ENCODE data around the gene DQX1.
"Not testable (repeated sequence)": the region's sequence is repeated elsewhere in the genome, so short reads cannot be mapped to it uniquely, and the experiment has no call there.

Gene DQX1

DNA sequence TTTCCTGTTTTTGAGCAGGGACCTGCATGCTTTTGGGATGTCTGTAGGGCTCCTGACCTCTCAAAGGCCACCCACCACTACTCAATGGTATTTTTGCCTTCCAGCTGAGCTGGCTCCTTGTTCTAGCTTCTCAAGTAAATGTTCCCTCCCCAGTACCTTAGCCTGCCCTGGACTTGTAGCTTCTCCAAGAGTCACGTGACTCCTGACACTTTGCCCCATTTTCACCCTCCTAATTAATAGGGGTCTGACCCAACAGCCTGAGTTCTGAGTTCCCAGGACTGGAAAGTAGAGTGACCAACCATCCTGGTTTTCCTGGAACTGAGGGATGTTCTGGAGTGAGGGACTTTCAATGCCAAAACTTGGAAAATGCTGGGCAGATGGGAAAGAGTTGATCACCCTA, 30.6 kb downstream of the DQX1 start:
- no peak overlapping the region for H3K27ac Mint-ChIP-seq
- H3K36me3 Mint-ChIP-seq (ENCODE audit: low read depth): peaks cover 38% of the 10 kb centered on the region
- peaks cover 47% of the 10 kb centered on the region for H3K27me3 Mint-ChIP-seq
- no peak overlapping the region for H3K4me3 Mint-ChIP-seq
- no peaks in the 10 kb centered on the region for H3K9me3 Mint-ChIP-seq
- H3K4me1 Mint-ChIP-seq (ENCODE audit: low read depth): peaks cover 29% of the 10 kb centered on the region
- intact Hi-C loops (cut with micrococcal nuclease): loop anchor here (5.0 kb wide), 1 partner anchor 37 kb away; no protein-coding TSS in a partner anchor

DNA sequence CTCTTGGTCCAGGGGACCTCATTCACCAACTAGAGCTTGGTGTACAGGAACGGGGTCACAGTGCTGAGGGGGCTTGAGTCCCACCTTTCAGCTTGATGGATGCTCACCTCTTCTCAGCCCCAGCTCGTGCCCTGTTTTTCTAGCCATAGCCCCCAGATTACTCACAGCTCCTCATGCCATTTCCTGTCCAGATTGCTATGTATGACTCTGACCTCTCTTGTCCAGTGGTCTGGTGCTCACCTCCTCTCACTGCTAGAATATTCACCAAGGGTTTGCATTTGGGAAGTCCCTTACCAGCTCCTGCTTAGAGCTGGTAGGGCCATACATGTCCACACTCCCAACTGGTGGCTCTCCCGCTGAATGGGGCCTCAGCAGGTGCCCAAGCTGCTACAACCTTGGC, 32.5 kb downstream of the DQX1 start:
- intact Hi-C loops (cut with micrococcal nuclease): no loop called here
- H3K36me3 Mint-ChIP-seq (ENCODE audit: low read depth): peaks cover 57% of the 10 kb centered on the region
- H3K4me1 Mint-ChIP-seq (ENCODE audit: low read depth): peaks cover 13% of the 10 kb centered on the region
- H3K9me3 Mint-ChIP-seq: no peaks in the 10 kb centered on the region
- no peak overlapping the region for H3K27ac Mint-ChIP-seq
- H3K27me3 Mint-ChIP-seq: peaks cover 28% of the 10 kb centered on the region
- H3K4me3 Mint-ChIP-seq: no peak overlapping the region

DNA sequence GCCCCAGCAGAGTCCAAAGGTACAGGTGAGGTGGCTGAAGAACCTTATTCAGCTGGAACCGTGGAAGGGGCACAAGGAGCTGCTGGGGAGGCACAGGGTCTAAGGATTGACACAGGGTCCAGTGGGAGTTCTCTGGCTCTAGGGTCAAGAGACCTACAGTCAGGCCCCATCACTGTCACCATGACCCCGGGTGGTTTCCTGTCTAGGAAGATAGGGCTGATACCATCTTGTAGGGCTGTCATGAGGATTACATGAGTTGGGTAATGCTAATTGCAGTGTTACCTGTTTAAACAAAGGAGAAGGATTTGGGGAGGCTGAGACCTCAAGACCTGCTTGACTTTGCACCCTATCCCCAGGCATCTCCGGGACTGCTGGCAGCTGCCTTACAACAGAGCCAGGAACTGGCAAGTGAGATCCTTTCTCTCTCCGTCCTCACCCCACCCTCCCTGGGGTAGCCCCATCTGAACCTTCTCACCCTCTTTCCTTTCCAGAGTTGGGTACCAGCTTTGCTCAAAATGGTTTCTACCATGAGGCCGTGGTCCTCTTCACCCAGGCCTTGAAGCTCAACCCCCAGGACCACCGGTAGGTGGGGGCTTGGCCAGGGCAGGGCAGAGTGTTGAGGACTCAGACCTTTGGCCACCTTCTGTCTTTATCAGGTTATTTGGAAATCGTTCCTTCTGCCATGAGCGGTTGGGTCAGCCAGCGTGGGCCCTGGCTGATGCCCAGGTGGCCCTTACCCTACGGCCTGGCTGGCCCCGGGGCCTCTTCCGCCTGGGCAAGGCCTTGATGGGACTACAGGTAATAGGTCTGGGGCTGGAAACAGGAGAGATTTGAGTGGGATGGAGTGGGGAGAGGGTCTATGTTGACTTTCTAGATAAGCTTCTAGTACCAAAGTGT, 34.1 kb downstream of the DQX1 start:
- Mint-ChIP-seq H3K36me3 (ENCODE audit: low read depth) (peaks cover 63% of the 10 kb centered on the region), H3K4me1 (ENCODE audit: low read depth) (peaks cover 2% of the 10 kb centered on the region), H3K27ac (no peak overlapping the region), H3K9me3 (no peaks in the 10 kb centered on the region), H3K4me3 (no peak overlapping the region), H3K27me3 (peaks cover 13% of the 10 kb centered on the region)
- intact Hi-C loops (cut with micrococcal nuclease): no loop called here

DNA sequence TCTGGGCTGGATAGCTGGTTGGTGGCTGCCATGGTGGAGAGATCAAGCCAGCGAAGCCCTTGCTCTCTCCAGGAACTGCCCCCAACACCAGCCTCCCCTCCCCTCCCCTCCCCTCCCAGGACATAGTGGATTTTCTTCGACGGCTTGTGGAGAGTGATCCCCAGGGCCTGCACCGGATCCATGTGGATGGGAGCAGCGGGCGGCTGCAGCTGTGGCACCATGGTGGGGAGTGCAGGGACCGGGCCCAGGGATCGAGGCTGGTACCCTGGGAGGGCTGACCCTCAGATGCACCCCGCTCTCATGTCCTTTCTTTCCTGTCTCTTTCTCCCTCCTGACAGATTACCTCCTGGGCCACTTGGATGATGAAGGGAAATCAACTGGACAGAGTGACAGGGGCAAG, 36.1 kb downstream of the DQX1 start:
- peaks cover 83% of the 10 kb centered on the region for H3K36me3 Mint-ChIP-seq (ENCODE audit: low read depth)
- H3K27ac Mint-ChIP-seq: no peak overlapping the region
- H3K27me3 Mint-ChIP-seq: no peaks in the 10 kb centered on the region
- peaks cover 8% of the 10 kb centered on the region for H3K4me1 Mint-ChIP-seq (ENCODE audit: low read depth)
- H3K4me3 Mint-ChIP-seq: no peak overlapping the region
- no peaks in the 10 kb centered on the region for H3K9me3 Mint-ChIP-seq
- intact Hi-C loops (cut with micrococcal nuclease): no loop called here

DNA sequence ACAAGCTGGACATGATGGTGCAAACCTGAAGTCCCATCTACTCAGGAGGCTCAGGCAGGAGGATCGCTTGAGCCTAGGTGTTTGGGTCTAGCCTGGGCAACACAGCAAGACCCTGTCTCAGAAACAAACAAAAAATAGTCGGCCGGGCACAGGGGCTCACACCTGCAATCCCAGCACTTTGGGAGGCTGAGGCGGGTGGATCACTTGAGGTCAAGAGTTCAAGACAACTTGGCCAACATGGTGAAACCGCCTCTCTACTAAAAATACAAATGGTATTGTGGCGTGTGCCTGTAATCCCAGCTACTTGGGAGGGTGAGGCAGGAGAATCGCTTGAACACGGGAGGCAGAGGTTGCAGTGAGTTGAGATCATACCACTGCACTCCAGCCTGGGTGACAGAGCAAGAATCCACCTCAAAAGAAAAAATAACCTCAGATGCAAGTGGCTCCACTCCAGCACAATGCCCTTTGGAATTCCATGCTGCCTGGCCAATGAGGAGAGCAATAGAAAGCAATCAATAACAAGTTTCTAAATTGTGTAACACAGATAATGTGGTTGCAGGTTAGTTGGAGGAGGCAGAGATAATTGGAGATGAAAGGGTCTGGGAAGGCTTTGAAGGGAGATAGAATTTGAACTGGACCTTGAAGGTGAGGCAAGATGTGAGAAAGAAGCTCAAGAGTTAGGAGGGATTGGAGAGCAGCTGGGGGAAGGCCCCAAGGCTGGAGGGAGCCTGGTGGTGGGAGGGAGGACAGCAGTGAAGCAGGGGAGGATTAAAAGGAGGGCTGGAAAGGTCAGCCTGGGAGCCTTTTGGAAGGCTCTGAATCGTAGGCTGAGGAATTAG, 37.2 kb downstream of the DQX1 start:
- Mint-ChIP-seq H3K27ac (no peak overlapping the region), H3K36me3 (ENCODE audit: low read depth) (peaks cover 80% of the 10 kb centered on the region), H3K27me3 (no peaks in the 10 kb centered on the region), H3K4me3 (no peak overlapping the region), H3K9me3 (no peaks in the 10 kb centered on the region), H3K4me1 (ENCODE audit: low read depth) (peaks cover 15% of the 10 kb centered on the region)
- intact Hi-C loops (cut with micrococcal nuclease): no loop called here

DNA sequence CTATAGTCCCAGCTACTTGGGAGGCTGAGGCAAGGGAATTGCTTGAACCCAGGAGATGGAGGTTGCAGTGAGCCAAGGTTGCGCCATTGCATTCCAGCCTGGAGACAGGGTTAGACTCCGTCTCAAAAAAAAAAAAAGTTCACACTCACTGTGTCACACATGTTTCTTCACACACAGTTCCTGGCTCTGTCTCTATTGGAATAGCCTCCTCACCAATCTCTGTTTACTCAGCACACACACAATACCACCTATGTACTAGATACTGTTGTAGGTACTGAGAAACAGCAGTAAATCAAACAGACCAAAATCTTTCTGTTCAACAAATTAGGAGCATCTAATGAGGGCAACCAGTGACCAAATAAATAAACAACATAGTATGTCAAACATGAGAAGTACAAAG, 39.9 kb downstream of the DQX1 start:
- Mint-ChIP-seq H3K36me3 (ENCODE audit: low read depth) (peaks cover 70% of the 10 kb centered on the region), H3K9me3 (no peaks in the 10 kb centered on the region), H3K4me1 (ENCODE audit: low read depth) (peaks cover 32% of the 10 kb centered on the region), H3K27me3 (no peaks in the 10 kb centered on the region), H3K4me3 (no peak overlapping the region), H3K27ac (no peak overlapping the region)
- intact Hi-C loops (cut with micrococcal nuclease): no loop called here

DNA sequence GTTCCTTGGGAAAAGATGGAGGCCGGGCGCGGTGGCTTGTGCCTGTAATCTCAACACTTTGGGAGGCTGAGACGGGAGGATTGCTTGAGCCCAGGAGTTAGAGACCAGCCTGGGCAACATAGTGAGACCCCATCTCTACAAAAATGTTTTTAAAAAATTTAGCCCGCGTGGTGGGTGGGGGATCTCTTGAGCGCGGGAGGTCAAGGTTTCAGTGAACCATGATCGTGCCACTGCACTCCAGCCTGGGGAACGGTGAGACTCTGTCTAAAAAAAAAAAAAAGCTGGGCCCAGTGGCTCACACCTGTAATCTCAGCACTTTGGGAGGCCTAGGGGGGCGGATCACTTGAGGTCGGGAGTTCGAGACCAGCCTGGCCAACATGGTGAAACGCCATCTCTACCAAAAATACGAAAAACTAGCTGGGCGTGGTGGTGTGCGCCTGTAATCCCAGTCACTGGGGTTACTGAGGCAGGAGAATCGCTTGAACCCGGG, 42.3 kb downstream of the DQX1 start:
- Mint-ChIP-seq H3K27ac (peak overlapping the region; percentile 89), H3K36me3 (ENCODE audit: low read depth) (peaks cover 70% of the 10 kb centered on the region), H3K4me1 (ENCODE audit: low read depth) (peaks cover 50% of the 10 kb centered on the region), H3K4me3 (peak overlapping the region; percentile 97)
- not testable (repeated sequence) for H3K9me3 Mint-ChIP-seq, H3K27me3 Mint-ChIP-seq
- intact Hi-C loops (cut with micrococcal nuclease): loop anchor here (1.0 to 2.0 kb wide), 5 partner anchors 29 to 104 kb away; partner anchors contain the start of genes AUP1, C2orf81, DOK1 and HTRA2

DNA sequence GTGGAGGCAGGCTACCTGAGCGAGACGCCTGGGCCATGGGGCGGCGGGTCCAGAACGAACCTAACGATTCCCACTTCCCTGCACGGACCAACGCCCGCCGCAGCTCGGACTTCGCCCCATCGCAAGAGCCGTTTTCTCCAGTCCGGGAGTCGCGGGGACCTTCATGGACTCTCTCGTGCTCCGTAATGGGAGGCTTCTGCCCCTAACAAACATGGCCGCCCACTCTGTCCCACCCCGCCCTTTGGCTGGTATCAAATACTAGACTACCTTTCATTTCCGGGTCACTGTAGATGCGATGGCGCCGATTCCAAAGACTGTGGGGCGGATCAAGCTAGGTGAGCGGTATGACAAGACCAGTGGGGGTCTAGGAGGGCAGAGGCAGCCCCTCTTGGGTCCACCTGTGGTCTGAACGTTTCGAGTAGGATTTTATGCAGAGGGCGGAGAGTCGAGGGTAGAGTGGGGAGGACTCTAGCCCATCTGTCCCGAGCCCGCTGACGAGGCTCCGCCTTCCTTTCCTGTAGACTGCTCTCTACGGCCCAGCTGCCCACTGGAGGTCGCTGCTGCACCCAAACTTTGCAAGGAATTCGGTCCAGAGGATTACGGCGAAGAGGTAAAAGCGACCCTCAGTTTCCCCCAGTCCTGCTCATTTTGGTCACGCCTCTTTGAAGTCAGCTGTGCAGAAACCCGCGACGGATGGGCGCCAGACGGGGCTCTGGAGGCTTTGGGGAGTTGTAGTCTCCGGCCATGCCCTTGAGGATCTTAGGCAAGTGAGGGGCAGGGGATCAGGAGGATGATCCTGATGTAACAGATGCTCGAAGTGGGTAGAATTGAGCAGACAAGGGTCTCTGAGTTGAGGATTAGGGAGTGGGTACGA, 43.0 kb downstream of the DQX1 start, which contains the start of the genes CCDC142 and TTC31:
CCDC142 (minus strand) TSS at position 198 of the 874 bp plus-strand sequence; CDS start at position 37, 161 bp downstream.
TTC31 (plus strand) TSS at position 281 of the 874 bp plus-strand sequence; CDS start at position 296, 15 bp downstream.
- Mint-ChIP-seq H3K27ac (peak within 1 kb of the TSS; percentile 89), H3K4me3 (peak within 1 kb of the TSS; percentile 97), H3K4me1 (ENCODE audit: low read depth) (peaks cover 50% of the 10 kb centered on the region), H3K27me3 (no peaks in the 10 kb centered on the region), H3K36me3 (ENCODE audit: low read depth) (peaks cover 69% of the 10 kb centered on the region), H3K9me3 (no peaks in the 10 kb centered on the region)
- intact Hi-C loops (cut with micrococcal nuclease): loop anchor here (1.0 to 2.0 kb wide), 6 partner anchors 11 to 104 kb away; partner anchors contain the start of genes AUP1, C2orf81, DOK1 and HTRA2

DNA sequence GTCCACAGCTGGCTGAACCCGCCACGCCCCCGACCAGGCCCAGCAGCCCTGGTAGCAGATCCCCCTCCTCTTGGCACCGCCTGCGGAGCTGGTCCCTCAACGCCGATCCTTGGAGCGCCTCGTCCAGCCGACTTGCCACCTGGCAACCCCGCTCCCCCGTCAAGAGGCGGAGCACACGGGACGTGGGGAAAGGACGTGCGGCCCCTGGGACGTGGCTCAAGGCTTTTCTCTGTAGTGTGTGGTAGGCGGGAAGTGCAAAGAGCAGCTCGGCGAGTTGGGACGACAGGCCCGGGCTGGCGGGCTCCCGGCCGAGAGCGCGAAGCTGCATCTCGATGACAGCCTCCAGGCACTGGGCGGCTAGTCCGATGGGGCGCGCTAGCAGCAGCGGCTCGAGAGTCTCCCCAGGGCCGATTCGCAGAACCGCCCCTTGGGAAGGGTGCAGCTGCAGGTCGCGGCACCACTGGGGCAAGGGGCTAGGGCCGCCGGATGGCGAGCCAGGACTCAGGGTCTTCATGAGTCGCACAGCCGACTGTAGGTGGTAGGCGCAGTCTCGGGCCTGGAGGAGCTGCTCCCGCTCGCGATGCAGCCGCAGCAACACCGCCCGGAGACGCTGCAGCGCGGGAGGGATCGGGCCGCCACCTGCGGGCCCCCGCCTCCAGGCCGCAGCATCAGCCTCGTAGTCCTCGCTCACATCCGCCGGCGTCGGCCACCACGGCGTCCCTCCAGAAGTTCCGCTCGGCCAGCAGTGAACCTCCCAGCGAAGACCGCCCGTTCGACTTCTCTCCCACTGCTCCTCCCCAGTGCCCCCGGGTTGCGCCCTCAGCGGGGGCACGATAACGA, 43.9 kb downstream of the DQX1 start:
- Mint-ChIP-seq H3K4me3 (peak overlapping the region; percentile 97), H3K9me3 (no peaks in the 10 kb centered on the region), H3K27me3 (no peaks in the 10 kb centered on the region), H3K27ac (peak overlapping the region; percentile 89), H3K36me3 (ENCODE audit: low read depth) (peaks cover 77% of the 10 kb centered on the region), H3K4me1 (ENCODE audit: low read depth) (peaks cover 57% of the 10 kb centered on the region)
- intact Hi-C loops (cut with micrococcal nuclease): loop anchor here (1.0 to 2.0 kb wide), 2 partner anchors 10 to 73 kb away; partner anchors contain the start of genes DOK1 and MRPL53

DNA sequence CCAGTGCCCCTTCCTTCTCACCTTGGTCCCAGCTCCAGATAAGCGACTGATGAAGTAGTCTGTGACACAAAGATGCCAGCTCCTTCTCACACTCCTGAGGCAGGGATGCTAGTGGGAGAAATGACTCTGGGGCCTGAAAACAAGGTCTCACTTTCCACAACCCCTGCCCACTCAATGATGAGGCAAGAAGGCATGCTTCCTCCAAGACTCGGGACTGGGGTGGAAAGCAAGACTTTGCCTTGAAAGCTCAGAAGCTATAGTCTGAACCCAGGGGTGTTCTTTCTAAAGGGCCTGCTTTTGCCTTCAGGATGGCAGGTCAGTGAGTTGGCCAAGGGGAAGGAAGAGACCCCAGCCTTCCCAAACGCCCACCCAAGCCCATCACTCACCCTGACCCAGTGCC, 44.6 kb downstream of the DQX1 start:
- peak overlapping the region; percentile 89 for H3K27ac Mint-ChIP-seq
- intact Hi-C loops (cut with micrococcal nuclease): no loop called here
- peak overlapping the region; percentile 97 for H3K4me3 Mint-ChIP-seq
- no peaks in the 10 kb centered on the region for H3K9me3 Mint-ChIP-seq
- H3K27me3 Mint-ChIP-seq: no peaks in the 10 kb centered on the region
- H3K36me3 Mint-ChIP-seq (ENCODE audit: low read depth): peaks cover 70% of the 10 kb centered on the region
- peaks cover 57% of the 10 kb centered on the region for H3K4me1 Mint-ChIP-seq (ENCODE audit: low read depth)

DNA sequence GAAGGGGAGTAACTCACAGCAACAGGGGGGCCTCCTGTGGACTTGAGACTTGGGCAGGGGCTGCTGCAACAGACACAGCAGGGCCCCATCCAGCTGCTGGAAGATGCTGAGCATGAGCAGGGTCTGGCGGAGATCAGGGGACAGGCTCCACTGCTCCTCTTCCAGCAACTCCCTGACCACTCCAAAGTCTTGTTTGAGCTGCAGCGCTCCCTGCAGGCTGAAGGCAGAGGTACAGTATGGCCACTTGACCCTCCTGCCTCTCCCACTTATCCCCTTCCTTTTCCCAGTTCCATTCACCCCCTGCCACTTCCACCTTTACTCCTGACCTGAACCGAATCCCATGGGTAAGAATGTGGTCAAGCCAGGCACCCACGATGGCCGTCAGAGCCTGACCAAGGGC, 51.1 kb downstream of the DQX1 start:
- intact Hi-C loops (cut with micrococcal nuclease): no loop called here
- no peak overlapping the region for H3K4me3 Mint-ChIP-seq
- H3K27ac Mint-ChIP-seq: peak overlapping the region; percentile 50
- H3K27me3 Mint-ChIP-seq: no peaks in the 10 kb centered on the region
- peaks cover 49% of the 10 kb centered on the region for H3K4me1 Mint-ChIP-seq (ENCODE audit: low read depth)
- H3K9me3 Mint-ChIP-seq: no peaks in the 10 kb centered on the region
- H3K36me3 Mint-ChIP-seq (ENCODE audit: low read depth): peaks cover 65% of the 10 kb centered on the region

DNA sequence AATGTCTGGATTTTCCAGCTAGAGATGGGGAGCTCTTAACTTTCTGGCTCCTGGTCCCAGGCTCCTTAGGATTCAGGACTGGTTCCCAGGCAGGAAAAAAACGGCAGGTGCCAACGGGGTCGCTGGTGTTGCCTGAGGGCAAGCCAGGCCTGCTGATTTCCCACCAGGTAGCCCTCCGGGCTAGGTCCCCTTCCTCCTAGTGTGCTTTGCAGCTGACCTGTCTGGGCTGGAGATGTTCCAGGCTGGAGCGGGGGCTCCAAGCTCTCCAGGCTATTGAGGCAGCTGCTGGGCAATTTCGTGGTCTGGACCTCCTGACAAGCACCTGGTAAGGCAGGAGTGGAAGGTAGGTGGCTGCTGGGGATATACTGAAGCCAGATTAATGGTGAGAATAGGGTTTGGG, 51.5 kb downstream of the DQX1 start:
- intact Hi-C loops (cut with micrococcal nuclease): no loop called here

More for the DNA sequence above, 51.5 kb downstream of the DQX1 start:
- Mint-ChIP-seq H3K27me3 (no peaks in the 10 kb centered on the region), H3K4me1 (ENCODE audit: low read depth) (peaks cover 49% of the 10 kb centered on the region), H3K9me3 (no peaks in the 10 kb centered on the region), H3K4me3 (no peak overlapping the region), H3K27ac (peak overlapping the region; percentile 50), H3K36me3 (ENCODE audit: low read depth) (peaks cover 64% of the 10 kb centered on the region)

Data from dendritic cell treated with granulocyte-macrophage colony-stimulating factor and Interleukin-4, amounts not matched to agents 40 ng/mL and 50 ng/mL, for 4 days (primary cell).